HUDEP-2 (cell line): Measurements from ENCODE around the gene LRRC47.
A peak's percentile ranks its signal among the peaks of the same experiment; 100 is the strongest.

Experiments used
- DNase-seq, 76 experiments: peaks; one replicate each; lab custom pipeline; 2025; ENCODE audit not compliant: unreplicated experiment in 76 of 76; lab: John Stamatoyannopoulos, UW

LRRC47 gene

GRCh38 chr1:3796215-3797061 is at the start of gene LRRC47:
Gene LRRC47, minus strand, starts transcription at chr1:3796498. Its CDS starts 22 bp downstream, at chr1:3796476.
- DNase-seq, result peak in 74 of 76 experiments; percentile 40 to 95 (median 87)

GRCh38 chr1:3842912-3843311 is 46.6 kb upstream of the LRRC47 start:
- no peak for DNase-seq

- no peak for DNase-seq
Observed at GRCh38 chr1:3841491-3841890, 45.2 kb upstream of the LRRC47 start.

GRCh38 chr1:3838788-3839187 is 42.5 kb upstream of the LRRC47 start:
- DNase-seq, result no peak

GRCh38 chr1:3837685-3838084 is 41.4 kb upstream of the LRRC47 start:
- DNase-seq, result no peak

GRCh38 chr1:3837200-3837599 is 40.9 kb upstream of the LRRC47 start:
- DNase-seq, result no peak

GRCh38 chr1:3836421-3836820 is 40.1 kb upstream of the LRRC47 start:
- no peak for DNase-seq

GRCh38 chr1:3834701-3835100 is 38.4 kb upstream of the LRRC47 start:
- no peak for DNase-seq

GRCh38 chr1:3831689-3832088 is 35.4 kb upstream of the LRRC47 start:
- DNase-seq, result no peak

- DNase-seq, result no peak
Observed at GRCh38 chr1:3828391-3828790, 32.1 kb upstream of the LRRC47 start.

GRCh38 chr1:3827813-3828307 is 31.6 kb upstream of the LRRC47 start:
- no peak for DNase-seq

GRCh38 chr1:3825356-3825755 is 29.1 kb upstream of the LRRC47 start:
- no peak for DNase-seq

GRCh38 chr1:3824650-3825049 is 28.4 kb upstream of the LRRC47 start:
- DNase-seq, result no peak

- DNase-seq, result no peak
Observed at GRCh38 chr1:3822421-3822820, 26.1 kb upstream of the LRRC47 start.

GRCh38 chr1:3821908-3822307 is 25.6 kb upstream of the LRRC47 start:
- DNase-seq, result no peak

- no peak for DNase-seq
Observed at GRCh38 chr1:3821447-3821846, 25.1 kb upstream of the LRRC47 start.

GRCh38 chr1:3821004-3821403 is 24.7 kb upstream of the LRRC47 start:
- no peak for DNase-seq

GRCh38 chr1:3820316-3820715 is 24.0 kb upstream of the LRRC47 start:
- no peak for DNase-seq

GRCh38 chr1:3819771-3820200 is 23.5 kb upstream of the LRRC47 start:
- DNase-seq, result no peak

- DNase-seq, result no peak
Observed at GRCh38 chr1:3817821-3818597, 21.7 kb upstream of the LRRC47 start.

GRCh38 chr1:3817138-3817740 is 20.9 kb upstream of the LRRC47 start:
- no peak for DNase-seq
